GM04503 (cell line): Measurements from ENCODE around the gene PTPRN2.
"Not testable (repeated sequence)": the region's sequence is repeated elsewhere in the genome, so short reads cannot be mapped to it uniquely, and the experiment has no call there.

Source experiments
- DNase-seq: peaks from one replicate; pipeline ENCODE4 v3.0.0-alpha.2; 2012; ENCODE audit warnings: low read depth

The PTPRN2 gene

DNA sequence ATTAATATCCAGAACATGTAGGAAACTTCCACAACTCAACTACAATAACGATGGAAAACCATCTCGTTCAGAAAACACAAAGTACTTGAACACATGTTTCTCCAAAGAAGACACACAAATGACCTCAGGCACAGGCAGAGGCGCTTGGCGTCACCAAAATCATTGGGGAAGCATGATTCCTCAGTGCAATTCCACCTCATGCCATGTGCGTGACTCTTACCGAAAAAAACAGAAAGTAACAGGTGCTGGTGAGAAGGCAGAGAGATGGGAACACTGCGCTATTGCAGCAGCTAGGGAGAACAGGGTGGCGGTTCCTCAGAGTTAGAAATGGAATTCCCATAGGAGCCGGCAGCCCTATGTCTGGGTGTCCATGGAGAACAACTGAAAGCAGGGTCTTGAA, 860.9 kb downstream of the PTPRN2 start:
- no peak for DNase-seq

DNA sequence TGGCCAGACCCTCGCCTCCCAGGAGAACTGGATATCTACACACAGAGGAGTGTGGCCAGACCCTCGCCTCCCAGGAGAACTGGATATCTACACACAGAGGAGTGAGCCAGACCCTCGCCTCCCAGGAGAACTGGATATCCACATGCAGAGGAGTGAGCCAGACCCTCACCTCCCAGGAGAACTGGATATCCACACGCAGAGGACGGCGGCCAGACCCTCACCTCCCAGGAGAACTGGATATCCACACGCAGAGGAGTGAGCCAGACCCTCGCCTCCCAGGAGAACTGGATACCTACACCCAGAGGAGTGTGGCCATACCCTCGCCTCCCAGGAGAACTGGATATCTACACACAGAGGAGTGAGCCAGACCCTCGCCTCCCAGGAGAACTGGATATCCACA, 862.3 kb downstream of the PTPRN2 start:
- DNase-seq = not testable (repeated sequence)

DNA sequence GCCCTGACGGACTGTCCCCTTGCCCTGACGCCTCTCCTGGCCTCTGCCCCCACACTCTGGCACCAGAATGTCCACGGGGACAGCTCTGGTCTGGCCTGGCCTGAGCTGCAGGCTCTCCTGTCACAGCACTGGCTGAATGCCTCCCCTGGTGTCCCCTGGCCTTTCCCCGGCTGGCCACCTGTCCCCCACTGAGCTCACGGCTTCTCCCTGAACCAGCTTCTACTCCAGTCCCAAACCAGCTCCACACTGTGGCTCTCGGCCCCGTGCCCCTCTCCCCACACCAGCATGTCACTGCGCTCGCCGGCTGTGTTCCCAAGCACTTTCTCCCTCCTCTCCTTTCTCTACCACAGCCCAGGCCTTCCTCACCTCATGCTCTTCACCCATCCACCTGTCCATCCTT, 864.4 kb downstream of the PTPRN2 start:
- DNase-seq = no peak

DNA sequence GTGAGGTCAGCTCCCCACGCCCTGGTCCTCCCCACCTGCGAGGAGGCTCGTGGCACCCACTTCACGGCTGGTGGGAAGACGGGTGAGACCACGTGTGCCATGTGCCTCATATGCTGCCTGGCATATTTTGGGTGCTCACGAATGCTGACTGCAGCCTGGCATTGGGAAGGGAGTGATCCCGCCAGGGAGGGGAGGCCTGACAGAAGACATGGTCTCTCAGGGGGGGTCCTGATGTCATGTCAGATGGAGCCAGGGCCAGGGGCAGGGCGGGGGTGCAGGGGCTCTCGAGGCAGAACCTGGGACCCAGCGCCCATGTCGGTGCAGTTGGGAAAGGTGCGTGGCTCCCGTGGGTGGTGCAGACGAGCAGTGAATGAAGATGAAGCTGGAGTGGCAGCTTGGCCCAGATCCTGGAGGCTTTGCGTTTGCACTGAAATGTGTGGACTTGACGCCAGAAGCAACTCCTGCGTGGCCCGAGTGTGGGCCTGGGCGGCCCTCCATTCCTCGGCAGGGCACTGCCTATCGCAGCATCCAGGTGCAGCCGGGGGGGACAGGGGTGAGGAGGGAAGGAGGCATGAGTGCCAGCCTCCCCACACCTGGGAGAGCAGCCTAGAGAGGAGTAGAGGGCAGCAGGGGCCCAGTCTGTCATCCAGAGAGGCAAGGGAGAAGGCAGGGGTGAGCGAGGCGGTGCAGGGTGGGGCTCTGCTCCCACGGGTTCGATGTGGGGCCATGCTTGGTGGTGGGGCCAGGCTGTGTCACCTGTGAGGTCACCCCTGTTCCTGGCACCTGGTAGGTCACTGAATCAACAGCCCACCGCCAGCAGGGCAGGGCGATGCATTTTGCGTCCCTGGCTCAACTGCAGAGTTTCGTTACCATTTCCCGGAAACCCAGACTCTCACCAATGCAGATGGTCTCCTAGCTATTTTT, 865.2 kb downstream of the PTPRN2 start:
- DNase-seq = no peak

DNA sequence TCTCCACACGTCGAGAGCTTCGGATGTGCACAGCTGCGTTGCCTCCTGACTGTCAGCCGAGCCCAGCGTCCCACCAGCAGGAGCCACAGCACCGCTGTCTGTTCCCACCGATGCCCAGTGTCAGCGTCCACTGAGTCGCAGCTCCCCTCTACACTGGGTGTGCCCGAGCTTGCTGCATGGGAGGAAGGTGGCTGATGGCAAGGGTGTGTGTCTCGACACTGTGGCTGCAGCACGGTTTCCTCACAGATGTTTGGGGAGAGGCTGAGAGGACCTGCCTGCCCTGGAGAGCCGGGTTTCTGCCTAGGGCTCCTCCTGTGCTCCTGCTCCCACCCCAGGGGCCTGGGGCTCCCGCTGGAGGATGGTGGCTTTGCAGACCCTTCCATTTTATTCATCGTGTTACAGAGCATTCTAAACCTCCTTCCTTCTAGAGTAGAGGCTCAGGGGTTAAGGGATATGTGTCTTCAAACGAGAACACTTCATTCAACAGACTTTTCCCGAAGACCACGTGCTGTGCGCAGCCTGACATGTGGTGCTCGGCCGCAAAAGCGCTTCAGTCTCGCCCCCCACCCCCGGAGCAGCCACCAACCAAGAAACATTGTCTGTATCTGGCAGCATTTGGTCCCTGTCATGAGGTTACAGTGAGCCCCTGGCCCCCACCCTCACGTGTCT, 866.0 kb downstream of the PTPRN2 start:
- DNase-seq = no peak

DNA sequence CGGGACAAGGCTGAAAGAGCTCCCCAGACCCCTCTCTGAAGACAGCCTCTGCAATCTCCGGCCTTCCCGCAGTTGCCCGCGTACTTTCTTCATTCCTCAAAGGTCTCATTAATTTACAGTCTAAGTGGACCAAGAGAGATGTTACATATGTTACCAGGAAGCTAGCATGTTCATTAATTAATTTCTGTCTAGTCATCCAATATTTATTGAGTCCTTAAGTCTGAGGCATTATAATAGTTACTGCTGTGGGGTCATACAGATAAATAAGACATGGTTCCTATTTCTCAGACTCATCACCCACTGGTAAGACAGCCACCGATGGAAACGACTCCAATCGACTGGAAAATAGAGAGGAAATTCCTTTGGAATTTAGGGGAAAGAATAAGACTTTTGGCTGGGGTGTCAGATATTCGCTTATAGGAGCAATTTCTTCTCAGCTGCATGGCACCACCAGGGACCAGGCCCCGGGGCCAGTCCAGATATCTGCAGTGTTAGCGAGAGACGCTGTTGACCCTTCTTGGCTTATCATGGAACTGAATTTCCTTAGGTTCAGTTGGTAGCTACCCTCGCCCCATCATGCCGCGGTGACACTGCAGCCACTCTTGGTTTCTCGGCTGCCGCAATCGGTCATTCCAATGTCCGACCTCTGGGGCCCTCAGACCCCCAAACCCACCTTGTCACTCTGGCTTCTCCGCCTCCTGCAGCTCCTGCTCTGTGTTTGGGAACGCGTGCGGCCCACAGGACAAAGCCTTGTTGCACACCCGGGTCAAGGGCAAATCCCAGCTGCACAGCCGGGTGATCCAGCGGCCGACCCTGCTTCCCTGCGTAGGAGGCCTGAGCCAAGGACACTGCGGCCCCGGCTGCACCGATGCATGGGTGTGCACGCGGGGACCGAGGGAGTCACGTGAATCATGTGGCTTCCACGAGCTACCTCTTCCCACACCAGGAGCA, 867.6 kb downstream of the PTPRN2 start:
- DNase-seq = no peak

DNA sequence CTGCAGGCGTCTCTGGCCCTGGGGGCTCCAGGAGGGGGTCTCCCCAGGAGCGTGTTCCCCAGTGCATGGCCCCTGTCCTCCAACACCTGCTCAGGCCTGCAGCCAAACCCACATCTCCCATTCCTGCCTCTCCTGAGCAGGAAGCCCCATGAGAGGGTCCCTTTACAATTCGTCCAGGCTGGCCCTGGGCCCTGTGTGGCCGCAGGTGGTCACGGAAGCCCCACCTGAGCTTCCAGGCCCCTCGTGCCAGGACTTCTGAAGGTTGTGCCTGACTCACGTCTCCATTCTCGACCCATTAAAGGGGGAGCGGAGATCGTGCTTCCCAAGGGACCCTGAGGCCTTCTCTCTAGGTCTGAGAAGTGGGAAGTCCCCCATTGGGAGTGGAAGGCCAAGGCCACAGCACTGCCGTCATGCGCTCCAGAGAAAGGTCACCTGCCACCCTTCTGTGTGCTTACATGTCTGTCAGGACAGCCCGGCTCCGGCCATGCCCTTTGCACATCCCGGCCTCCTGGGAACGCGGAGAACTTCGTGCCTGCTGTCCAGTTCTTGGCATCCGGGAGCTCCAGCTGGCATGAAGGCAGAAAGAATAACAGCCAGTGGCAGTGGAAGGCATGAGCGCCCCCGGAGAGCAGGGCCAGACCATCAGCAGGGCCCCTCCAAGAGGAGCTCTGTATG, 868.5 kb downstream of the PTPRN2 start:
- DNase-seq = no peak

DNA sequence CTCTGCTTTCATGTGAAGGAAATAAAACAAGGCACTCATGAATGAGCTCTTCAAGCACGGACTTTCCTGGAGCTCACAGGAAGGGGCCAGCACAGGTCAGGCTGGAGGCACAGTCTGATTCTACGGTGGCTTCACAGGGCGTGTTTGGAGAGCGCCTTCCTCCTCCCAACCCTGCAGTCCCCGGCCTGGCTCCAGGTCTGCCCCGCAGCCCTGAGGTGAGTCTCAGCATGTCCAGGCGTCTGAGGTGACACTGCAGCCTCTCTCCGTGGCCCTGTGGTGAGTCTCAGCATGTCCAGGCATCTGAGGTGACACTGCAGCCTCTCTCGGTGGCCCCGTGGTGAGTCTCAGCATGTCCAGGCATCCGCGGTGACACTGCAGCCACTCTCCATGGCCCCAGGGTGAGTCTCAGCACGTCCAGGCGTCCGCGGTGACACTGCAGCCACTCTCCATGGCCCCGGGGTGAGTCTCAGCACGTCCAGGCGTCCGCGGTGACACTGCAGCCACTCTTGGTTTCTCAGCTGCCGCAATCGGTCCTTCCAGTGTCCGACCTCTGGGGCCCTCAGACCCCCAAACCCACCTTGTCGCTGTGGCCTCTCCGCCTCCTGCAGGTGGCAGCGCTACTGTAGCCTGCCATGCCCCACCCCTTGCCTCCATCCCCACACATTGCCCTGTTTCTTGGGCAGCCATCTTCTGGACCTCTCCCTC, 869.2 kb downstream of the PTPRN2 start:
- no peak for DNase-seq

DNA sequence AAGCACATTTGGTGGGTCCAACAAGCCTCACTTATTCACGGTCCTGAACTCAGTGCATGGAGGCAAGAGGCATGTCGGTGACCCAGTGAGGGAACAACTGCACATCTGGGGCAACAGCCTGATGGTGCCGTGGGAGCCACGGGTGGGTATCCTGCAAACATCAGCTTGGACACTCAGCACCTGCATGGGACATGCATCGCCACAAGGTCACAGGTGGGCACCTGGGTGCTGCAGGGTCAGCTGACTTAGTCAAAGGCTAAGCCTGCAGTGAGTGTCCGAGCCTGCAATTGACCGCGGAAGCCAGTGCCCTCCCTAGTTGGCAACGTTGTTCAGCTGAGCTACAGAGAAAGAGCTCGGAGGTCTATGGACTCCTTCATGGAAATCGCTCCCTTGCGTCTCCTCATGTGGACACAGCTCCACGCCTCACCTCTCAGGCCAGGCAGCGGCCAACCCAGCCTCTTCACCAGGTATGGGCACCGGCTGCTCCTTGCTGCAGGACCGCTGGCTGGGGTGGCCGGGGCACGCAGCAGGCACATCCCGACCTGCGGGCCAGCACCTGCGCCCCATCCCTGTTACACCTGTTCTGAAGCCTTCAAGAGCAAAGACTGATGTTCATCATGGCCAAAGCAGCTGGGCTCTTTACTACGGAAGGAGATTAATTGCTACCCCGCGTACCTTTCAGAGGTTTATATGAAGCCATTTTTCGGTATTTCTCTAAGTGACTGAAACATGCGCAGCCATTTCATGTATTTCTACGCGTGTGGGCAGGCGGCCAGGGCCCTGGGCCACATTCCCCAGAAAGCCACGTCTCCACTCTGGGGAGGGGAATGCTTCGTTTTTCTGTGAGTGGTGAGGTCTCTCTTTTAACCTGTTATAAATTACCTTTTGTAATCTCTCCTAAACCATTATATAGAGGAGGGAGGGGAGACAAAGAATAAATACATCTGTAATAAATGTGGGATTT, 870.1 kb downstream of the PTPRN2 start:
- no peak for DNase-seq

DNA sequence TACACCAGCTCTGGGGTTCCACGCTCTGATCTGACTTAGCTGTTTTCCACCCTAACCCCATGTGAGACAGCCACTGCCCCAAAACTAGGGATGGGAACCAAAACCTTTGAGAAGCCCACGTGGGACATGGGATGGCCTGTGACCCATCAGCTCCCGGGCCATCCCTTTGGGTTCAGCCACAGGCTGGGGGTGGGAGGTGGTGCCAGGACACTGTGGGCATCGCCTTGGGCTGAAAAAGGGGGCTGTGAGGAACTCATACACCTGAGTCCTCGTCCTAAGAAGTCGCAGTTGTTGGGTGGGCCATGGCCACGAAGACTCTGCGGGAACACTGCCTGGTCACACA, 871.7 kb downstream of the PTPRN2 start:
- no peak for DNase-seq

DNA sequence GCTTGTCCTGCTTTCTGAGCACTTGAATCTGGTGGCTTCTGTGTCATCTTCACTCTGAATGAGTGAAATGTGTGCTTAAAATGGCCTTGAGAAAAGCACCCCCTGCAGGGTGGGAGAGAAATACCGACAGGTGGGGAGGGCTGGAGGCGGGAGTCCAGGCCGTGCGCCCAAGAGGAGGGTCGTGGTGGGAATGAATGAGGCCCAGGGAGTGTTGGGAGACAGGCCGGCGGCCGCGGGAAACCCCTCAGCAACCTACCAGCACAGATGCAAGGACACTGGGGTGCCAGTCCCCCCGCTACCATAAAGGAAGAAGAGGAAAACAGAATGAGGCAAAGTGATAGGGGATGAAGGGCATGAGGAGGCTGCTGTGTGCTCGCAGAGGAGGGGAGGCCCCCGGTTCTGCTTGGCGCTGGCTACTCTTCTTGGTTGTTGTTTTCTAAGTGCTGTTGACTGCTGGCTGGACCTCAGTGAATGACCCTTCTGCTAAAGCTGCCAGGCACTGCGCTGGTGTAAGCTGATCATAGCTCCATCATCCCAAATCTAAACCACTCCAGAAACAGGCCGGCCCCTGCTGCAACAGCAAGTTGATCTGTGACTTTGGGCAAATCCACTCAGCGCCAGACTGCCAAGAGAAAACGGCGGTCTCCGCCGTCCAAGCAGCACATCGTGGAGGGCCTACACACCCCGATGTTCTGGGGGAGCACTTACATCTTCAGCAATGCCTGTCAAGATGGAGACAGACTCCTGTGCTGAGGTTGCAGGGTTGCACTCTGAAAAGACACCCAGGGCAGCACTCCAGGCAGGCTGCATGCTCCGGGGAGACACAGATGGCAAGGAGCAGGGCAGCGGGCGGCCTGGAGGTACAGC, 872.3 kb downstream of the PTPRN2 start:
- no peak for DNase-seq

DNA sequence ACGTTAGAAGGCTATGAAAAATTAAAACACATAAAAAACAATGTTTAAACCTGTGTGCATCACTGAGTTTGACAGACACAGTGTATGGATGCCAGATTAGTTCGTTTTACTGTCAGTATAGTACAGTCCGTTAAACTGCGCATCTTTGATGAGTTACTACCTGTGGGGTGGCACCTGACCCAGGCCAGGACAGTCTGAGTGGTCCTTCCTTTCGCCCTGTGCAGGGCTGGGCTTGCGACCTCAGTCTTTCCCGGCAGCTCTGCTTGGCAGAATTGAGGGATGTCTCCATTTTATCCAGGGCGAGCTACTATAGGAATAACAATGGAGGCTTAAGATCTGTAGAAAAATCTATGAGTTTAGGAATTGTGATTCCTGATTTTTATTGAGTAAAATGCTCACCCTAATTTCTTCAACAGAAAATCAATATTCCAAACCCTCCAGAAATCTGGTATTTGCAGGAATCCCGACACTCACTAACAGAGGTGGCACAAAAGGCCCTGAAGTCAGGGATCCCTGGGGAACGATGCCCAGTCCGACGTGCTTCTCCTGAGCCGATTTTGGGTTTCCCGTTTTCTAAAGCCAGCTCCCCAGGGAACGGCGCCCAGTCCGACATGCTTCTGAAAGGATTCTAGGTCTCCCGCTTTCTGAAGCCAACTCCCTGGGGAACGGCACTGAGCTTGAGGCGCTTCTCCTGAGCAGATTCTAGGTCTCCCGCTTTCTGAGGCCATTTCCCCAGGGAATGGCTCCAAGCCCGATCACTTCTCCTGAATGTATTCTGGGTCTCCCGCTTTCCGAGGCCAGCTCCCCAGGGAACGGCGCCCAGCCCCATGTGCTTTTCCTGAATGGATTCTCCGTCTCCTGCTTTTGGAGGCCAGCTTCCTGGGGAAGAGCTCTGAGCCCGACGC, 873.2 kb downstream of the PTPRN2 start:
- no peak for DNase-seq

DNA sequence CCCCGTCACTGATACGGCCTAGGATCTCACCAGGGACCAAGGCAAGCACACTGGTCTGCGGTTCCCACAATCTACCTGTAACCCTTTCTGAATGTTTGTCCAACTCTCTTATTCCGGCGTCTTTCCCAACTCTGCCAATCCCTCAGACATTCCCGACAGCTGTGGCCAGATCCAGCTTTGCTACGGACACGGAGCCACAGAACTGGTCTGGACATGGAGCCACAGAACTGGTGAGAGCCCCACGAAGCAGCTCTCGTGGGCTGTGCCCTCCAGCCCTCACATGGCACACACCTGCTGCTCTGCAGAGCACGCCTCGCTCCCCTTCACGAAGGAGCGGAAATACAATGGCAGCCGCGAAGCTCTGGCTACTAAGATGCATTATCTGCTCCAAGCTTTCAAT, 874.0 kb downstream of the PTPRN2 start:
- no peak for DNase-seq

DNA sequence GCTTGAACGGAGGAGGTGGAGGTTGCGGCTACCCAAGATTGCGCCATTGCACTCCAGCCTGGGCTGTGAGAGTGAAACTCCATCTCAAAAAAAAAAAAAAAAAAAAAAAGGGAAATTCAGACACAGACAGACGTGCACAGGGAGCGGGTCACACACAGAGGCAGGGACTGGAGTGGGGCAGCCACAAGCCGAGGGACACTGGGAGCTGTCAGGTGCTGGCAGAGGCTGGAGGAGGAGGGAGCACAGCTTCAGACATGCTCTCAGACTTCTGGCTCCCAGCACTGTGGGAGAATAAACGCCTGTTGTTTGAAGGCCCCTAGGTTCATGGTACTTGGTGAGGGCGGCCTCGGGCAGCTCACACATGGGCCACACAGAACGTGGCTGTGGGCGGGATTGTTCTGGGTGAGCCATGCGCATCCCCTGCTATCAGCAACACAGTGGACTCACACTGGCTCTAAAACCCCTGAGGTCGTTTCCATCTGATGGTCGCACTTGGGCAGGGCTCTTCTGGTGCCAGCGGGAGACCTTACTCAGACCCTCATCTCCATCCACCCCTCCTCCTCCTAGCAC, 874.9 kb downstream of the PTPRN2 start:
- no peak for DNase-seq

DNA sequence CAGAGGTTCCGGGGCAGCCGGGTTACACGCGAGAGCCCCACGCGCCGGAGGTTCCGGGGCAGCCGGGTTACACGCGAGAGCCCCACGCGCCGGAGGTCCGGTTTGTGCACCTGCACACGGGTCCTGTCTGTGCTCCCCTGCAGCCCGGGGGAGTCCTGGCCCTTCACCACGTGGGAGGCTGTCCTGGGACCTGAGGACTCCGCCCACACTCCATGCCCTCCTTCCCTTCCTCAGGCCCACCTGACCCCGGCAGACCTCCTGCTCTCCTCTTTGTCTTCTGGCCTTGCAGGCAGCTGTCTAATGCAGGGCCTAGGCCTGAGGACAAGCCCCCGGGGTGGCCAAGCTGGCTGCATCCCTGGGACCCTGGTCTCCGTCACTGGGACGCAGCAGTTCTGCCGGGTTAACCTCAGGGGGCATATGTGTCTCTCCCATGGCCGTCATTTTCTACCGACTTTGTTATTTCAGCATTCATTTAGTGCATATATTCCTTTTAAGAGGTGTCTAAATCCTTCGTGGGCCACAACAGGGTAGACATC, 876.2 kb downstream of the PTPRN2 start:
- DNase-seq = no peak

DNA sequence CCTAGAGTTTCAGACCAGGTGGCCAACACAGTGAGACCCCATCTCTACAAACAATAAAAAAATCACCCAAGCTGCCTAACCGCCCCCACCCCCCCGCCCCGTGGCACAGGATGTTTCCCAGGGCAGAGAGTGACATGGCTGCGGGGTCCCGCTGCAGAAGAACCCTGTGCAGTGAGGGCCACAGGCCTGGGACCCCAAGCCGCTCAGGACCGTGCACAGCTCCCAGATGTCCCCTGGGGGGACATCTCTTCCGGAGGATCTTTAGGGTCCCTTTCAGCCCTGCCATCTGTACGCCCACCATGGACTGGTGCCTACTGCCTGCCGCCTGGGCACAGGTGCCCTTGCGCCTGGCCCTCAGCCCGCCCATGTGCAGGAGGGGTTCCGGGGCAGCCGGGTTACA, 877.2 kb downstream of the PTPRN2 start:
- no peak for DNase-seq

DNA sequence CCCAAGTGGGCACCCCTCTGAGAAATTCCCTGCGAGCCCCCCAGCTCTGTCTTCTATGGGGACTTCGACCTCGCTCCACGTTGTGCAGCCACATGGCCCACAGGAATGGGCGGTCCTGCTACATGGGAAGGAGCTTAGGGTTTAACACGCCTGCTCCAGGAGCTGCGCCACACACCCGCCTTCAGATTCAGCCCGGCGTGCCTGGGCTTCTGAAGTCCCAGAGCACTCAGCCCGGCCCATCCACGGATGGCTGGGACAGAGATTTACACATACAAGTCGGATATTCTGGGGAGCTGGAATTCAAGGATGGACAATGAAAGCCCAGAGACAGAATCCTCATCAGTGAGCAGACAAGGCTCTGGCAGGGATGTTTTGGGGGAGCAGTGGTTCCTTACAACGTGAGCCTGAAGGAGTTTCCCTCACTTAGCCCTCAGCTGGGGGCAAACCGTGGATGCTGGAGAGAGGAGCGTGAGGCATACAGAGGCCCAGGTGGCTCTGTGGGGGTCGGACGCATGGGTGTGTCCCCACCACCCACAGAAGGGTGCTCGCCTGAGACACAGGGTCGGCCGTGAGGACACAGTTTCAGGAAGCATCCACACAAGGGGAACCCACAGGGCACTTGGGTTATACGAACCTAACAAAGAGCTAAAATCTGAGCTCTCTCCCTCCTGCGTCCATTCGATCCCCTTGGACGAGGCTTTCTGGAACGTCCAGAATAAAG, 877.9 kb downstream of the PTPRN2 start:
- no peak for DNase-seq
